ENCODE data around the gene GOLGA1.
A peak's percentile ranks its signal among the peaks of the same experiment; 100 is the strongest.

GOLGA1 gene

GRCh38 chr9:124881138-124881743, 59.6 kb downstream of the GOLGA1 start:
- DNase-seq (ENCODE audit: low spot score): no peak

DNA sequence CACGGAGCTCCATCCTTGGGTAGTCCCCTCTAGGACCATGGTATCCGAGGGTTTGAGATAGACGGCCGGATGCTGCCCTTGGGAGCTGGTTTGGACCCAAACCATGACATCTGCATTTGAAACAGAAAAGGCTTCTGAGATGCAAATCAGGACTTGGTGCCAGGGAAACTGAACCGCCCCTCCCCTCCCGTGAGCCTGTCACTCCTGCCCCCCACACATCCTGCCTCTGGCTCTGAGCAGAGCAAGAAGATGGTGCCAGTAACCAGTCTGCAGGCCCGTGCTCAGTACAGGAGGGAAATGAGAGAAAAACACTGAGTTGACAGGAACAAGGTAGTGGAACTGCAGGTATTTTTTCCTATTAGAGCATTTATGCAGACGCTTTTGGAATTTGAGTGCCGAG, 60.4 kb downstream of the GOLGA1 start:
- no peak for DNase-seq (ENCODE audit: low spot score)

DNA sequence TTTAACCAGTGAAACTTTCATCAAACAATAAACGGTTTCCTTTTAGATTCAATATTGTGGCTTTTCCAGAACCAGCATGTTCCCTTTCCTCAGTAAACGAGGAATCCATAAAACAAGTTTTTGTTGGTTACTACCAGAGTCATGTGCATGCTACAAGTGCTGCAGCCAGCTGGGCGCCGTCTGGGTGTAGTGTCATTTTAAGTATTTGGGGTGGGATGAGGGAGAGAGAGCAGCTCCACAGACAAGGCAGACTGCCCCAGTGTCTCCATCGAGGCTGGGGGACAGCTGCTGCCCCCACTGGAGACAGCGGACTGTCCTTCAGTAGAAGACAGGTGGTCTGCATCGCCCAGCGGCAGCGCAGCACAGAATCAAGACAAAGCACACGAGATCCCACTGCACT, 61.7 kb downstream of the GOLGA1 start:
- no peak for DNase-seq (ENCODE audit: low spot score)

DNA sequence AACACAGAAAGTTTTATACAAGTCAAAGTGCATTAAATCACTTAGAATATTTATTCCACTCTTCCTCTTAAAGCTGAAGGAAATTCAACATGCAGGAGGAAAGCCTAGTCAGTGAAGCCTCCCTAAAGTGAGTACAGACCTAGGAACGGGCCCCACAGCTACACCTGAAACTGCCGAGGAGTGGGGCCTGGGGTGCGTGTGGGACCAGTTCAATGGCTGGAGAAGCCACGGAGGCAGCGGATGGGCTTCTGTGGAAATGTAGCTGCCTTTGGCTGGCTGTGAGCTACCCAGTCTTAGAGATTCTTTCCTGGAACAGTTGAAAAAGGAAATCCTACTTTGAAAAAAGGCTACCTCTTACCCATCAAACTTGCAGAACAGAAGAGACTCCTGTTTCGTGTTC, 62.4 kb downstream of the GOLGA1 start:
- no peak for DNase-seq (ENCODE audit: low spot score)

DNA sequence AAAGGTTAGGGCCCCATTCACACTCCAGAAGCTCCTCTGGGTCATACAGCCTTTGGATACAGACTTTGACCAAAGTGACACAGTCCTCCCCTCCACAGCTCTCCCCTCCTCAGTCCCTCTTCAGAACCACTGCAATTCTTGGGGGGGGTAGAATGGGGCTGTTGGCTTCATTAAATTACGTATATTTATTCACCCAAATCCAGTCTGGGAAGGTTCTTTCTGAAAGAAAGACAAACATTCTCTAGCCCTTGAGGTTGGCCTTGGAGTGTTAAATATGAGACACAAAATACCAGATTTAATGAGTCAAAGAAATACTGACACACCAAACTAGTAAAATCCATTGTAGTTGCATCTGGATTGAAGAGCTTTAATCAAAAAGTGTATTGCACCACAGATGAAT, 62.9 kb downstream of the GOLGA1 start:
- no peak for DNase-seq (ENCODE audit: low spot score)

- DNase-seq (ENCODE audit: low spot score): no peak
These were observed 63.7 kb downstream of the GOLGA1 start for GRCh38 chr9:124877021-124877782.

DNA sequence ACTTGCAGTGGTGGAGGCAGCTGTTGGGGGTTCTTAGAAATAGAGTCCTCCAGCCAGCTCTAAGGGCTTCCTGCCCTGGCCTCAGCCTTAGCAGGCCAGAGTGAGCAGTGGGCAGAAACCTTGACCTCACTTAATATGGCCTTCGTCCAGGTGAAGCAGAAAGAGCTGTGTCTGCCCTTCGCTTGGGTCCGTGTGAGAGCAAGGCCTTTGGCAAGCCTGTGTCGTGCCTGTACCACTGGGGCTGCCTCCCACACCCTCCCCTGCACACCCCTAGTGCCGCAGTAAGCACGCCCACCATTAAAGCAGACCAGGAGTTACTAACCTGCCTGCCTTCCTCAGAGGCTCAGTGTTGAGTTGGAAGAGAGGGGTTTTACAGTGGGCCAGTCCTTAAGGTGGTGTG, 65.4 kb downstream of the GOLGA1 start:
- DNase-seq (ENCODE audit: low spot score): no peak

- no peak for DNase-seq (ENCODE audit: low spot score)
These were observed 67.2 kb downstream of the GOLGA1 start for GRCh38 chr9:124873664-124874063.

GRCh38 chr9:124871156-124871561, 69.7 kb downstream of the GOLGA1 start:
- no peak for DNase-seq (ENCODE audit: low spot score)

GRCh38 chr9:124870723-124871122, 70.2 kb downstream of the GOLGA1 start:
- no peak for DNase-seq (ENCODE audit: low spot score)

DNA sequence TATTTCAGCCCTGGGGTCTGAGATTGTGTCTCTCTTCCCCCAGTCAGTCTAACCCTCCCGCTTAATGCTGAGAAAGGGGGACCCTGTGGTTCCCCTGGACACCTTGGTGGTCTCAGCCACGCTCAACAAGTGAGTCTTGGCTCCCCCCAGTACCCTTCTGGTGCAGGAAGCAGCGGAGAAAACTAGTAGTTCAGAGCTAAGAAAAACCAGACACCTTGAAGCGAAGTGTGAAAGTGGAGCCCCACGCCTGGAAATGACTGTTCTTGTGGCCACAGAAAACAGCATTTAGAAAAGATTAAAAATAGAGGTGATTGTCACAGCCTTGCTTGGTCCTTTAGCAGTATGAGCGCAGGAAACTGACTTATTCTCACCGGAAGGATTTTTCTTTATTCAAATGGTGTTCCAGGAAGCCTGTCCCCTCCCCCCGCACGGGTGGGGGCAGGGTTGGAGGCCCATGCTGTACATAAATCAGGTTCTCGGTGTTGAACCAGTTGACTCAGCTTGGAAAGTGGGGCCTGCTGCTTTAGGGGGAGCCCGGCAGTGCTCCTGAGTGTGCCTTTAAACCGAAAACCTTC, 70.8 kb downstream of the GOLGA1 start:
- DNase-seq (ENCODE audit: low spot score): no peak

GRCh38 chr9:124869466-124869985, 71.4 kb downstream of the GOLGA1 start:
- no peak for DNase-seq (ENCODE audit: low spot score)

DNA sequence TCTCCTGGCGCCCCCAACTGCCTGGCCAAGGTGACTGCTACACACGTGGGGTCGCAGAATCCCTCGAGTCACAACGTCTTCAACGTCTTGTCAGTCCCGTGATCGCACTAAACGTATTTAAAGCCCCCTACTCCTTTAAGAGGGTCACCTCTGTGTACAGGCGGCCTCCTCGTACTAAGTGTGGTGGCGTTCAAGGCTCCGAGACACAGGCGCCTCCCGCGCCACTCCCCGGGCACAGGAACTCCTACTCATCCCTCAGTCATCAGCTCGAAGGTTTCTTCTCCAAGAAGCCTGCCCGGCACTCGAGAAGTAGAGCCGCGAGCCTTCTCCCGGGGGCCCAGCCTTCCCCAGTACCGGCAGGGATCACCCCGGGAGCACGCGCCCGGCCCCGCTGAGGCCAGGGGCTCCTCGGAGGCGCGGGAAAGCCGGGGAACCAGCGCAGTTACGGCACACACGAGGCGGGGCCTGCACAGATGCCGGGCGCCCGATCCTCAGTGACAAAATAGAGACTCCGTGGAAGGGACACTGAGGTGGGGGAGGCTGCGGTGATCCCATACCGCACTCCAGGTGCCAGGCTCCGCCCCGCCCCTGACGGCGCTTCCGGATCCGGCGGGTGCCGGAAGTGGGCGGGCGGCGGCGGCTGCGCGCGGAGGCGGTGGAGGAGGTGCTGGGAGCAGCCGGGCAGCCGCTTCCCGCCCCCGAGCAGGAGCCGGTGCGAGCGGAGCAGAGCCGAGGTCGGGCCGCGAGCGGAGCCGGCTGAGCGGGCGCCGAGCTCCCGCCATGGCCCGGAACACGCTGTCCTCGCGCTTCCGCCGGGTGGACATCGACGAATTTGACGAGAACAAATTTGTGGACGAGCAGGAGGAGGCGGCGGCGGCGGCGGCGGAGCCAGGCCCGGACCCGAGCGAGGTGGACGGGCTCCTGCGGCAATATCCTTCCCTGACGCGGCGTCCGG, 72.1 kb downstream of the GOLGA1 start:
- DNase-seq (ENCODE audit: low spot score): peak; percentile 97

- DNase-seq (ENCODE audit: low spot score): no peak
These were observed 77.5 kb downstream of the GOLGA1 start for GRCh38 chr9:124863371-124863871.

DNA sequence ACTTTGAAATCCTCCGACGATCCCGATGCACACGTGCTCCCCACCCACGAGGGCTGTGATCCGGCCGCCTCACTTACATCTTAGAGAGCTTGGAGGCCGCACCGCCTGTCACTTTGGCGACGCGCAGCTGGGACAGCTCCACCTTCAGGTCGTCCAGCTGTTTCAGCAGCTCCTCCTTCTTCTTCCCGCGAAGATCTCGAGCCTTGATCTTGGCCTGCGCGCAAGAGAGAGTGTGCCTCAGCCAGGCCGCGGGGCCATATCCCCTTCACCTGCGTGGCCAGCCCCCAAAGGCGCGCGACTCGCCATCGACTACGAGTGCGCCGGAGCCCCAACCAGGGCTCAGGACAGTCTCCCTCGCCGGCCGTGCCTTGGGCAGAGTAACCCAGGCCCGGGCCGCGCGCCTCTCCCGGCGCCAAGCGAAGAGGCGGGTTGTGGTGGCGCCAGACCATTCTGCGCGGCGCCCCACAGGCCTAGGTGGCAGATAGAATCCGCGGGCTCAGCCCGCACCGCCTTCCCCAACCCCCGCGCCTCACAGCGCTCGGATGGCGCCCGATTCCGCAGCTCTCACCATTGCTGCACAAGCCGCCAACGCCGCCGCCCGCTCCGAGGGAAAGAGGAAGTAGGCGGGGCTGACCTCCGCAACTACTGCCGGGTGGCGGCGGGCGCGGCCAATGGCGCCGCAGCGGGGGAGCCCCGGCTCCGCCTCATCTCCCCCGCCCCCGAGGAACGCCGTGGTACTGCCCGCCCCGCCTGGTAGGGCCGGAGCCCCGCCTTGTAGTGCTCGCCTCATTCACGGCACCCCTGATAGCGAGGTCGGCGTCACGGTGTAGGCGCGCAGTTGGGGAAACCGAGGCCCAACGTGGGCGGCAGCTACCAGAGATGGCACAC, 79.3 kb downstream of the GOLGA1 start, which contains the start of the genes ARPC5L and RPL35:
Gene ARPC5L, plus strand, starts transcription at position 789 of the 888 bp plus-strand sequence. CDS start 7,161 bp downstream, outside the sequence.
Gene RPL35, minus strand, starts transcription at position 616 of the 888 bp plus-strand sequence. Its CDS starts 45 bp downstream, at position 571.
- peak; percentile 99 for DNase-seq (ENCODE audit: low spot score)

DNA sequence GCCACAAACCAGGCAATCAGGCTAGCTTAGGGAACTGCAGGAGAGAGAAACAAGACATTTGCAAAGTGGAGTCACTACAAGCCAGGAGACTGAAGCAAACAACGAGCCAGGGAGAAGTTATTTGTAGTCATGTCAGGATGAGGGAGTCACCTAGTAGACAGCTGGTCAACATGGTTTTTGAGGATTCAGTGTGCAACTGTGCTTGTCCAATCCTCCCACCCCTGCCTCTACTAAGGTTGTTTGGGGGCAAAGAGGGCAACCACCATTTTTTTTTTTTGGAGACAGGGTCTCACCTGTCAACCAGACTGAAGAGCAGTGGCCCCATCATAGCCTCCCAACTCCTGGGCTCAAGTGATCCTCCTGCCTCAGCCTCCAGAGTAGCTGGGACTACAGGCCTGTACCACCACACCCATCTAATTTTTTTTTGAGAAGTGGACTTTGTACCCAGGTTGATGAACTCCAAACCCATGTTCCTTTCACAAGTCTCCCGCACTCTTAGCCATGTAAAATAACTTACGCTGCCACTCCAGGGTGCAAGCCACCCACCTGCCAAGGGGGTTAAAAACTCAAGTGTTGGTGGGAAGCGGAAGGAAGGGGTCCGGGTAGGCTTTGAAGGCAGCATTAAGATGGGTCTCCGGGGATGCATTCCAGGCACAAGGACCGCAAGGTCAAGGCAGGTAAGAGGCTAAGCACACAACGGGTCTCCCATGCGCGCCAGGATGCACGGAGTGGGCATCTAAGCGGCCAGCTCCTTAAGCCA, 80.1 kb downstream of the GOLGA1 start:
- DNase-seq (ENCODE audit: low spot score): no peak

DNA sequence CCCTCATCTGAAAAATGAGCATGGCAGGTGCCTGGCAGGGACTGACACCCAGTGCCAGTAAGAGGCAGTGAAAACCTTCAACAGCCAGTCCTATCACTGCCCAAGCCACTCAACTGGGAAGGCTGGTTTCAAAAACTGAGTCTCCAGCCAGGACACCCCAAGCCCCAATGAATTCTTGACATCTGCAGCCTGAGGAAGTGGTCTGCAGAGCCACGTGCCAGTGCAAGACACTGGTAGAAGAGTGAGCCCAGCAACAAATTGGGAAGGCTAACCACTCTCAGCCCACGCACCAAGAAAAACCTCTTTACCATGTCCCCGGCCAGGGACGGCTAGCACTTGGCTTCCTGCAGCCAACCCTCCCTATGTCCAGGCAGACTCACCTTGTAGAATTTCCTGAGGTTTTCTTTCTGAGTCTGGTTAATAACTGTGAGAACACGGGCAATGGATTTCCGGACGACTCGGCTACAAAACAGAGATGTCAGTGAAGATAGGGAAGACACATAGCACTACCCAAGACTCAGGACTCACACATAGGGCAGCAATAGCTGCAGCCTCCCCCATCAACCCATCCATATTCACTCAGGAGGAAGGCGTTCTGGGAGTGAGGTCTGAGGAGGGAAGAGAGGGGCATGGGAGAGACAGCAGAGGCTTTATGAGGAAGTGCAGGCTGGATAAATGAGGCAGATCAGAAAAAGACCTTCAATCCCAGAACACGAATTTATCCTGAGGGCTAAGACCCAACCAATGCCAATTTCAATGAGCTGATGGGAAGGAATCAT, 80.9 kb downstream of the GOLGA1 start:
- DNase-seq (ENCODE audit: low spot score): no peak

GRCh38 chr9:124858330-124859046, 82.4 kb downstream of the GOLGA1 start:
- no peak for DNase-seq (ENCODE audit: low spot score)
